Mononuclear cell (primary cell): ENCODE measurements around the gene GSPT1. TPM values are rescaled to one million over a fixed set of nuclear protein-coding genes. Genes with fewer than 3 reads are reported as not detected.
"Not testable (repeated sequence)": the region's sequence is repeated elsewhere in the genome, so short reads cannot be mapped to it uniquely, and the experiment has no call there.

Experiments
- H3K27me3 ChIP-seq: 2 replicates; pipeline ENCODE4 v1.6.0; 2011; ENCODE audit warnings: low read length, control low read depth; ENCODE audit not compliant: insufficient read depth
- H3K4me1 ChIP-seq: 2 replicates; pipeline ENCODE4 v1.5.1; 2011; ENCODE audit warnings: mild to moderate bottlenecking, low read length, control low read depth; ENCODE audit not compliant: insufficient read depth
- H3K4me3 ChIP-seq: 2 replicates; pipeline ENCODE4 v1.5.1; 2011; ENCODE audit warnings: mild to moderate bottlenecking, low read length, moderate library complexity
- H3K9me3 ChIP-seq: 2 replicates; pipeline ENCODE4 v1.5.1; 2011; ENCODE audit warnings: low read depth, mild to moderate bottlenecking, control low read depth, low read length
- total RNA-seq: library from RNA; depleted of rRNA; stranded (reverse); fragments of >200 nt; gene quantifications from one replicate; pipeline ENCODE4 v1.2.3, GENCODE V29; 2012

The GSPT1 gene
- 117 TPM for total RNA-seq

- Histone ChIP-seq H3K4me3 (peak within 1 kb of the TSS; percentile 70), H3K9me3 (no peaks in the 10 kb centered on the region), H3K4me1 (peaks cover 31% of the 10 kb centered on the region)
These were observed at the start of gene GSPT1 for GRCh38 chr16:11915644-11916523. TSS of gene GSPT1 (minus strand) at chr16:11915956. CDS start at chr16:11915720, 236 bp downstream.

GRCh38 chr16:11964761-11965551 lies 49.2 kb upstream of the GSPT1 start, which contains the start of gene TNFRSF17:
TSS of gene TNFRSF17 (plus strand) at chr16:11965210. CDS start at chr16:11965325, 115 bp downstream.
- no peaks in the 10 kb centered on the region for H3K27me3 ChIP-seq
- no peaks in the 10 kb centered on the region for H3K9me3 ChIP-seq
- no peak within 1 kb of the TSS for H3K4me3 ChIP-seq
- H3K4me1 ChIP-seq: peaks cover 32% of the 10 kb centered on the region

More at GRCh38 chr16:11915644-11916523, at the start of gene GSPT1:
- no peaks in the 10 kb centered on the region for H3K27me3 ChIP-seq

- H3K4me3 ChIP-seq: no peak overlapping the region
- no peaks in the 10 kb centered on the region for H3K9me3 ChIP-seq
- no peaks in the 10 kb centered on the region for H3K27me3 ChIP-seq
- peaks cover 35% of the 10 kb centered on the region for H3K4me1 ChIP-seq
These were observed 48.0 kb upstream of the GSPT1 start for GRCh38 chr16:11963706-11964105.

GRCh38 chr16:11962978-11963377 lies 47.2 kb upstream of the GSPT1 start:
- H3K9me3 ChIP-seq, H3K27me3 ChIP-seq, H3K4me3 ChIP-seq: not testable (repeated sequence)
- H3K4me1 ChIP-seq: peaks cover 36% of the 10 kb centered on the region

- peaks cover 33% of the 10 kb centered on the region for H3K4me1 ChIP-seq
- H3K4me3 ChIP-seq, H3K9me3 ChIP-seq, H3K27me3 ChIP-seq: not testable (repeated sequence)
These were observed 46.7 kb upstream of the GSPT1 start for GRCh38 chr16:11962457-11962856.

GRCh38 chr16:11957591-11958395 lies 42.0 kb upstream of the GSPT1 start:
- Histone ChIP-seq H3K4me1 (peaks cover 9% of the 10 kb centered on the region), H3K4me3 (no peak overlapping the region), H3K9me3 (no peaks in the 10 kb centered on the region), H3K27me3 (no peaks in the 10 kb centered on the region)

GRCh38 chr16:11956558-11956957 lies 40.8 kb upstream of the GSPT1 start:
- Histone ChIP-seq H3K4me1 (peaks cover 4% of the 10 kb centered on the region), H3K4me3 (no peak overlapping the region), H3K9me3 (no peaks in the 10 kb centered on the region), H3K27me3 (no peaks in the 10 kb centered on the region)

- H3K4me3 ChIP-seq: no peak overlapping the region
These were observed 40.0 kb upstream of the GSPT1 start for GRCh38 chr16:11955713-11956123.

GRCh38 chr16:11953576-11953975 lies 37.8 kb upstream of the GSPT1 start:
- H3K9me3 ChIP-seq, H3K27me3 ChIP-seq, H3K4me3 ChIP-seq, H3K4me1 ChIP-seq: not testable (repeated sequence)

More at GRCh38 chr16:11955713-11956123, 40.0 kb upstream of the GSPT1 start:
- no peaks in the 10 kb centered on the region for H3K9me3 ChIP-seq
- peaks cover 4% of the 10 kb centered on the region for H3K4me1 ChIP-seq
- no peaks in the 10 kb centered on the region for H3K27me3 ChIP-seq

GRCh38 chr16:11950388-11950787 lies 34.6 kb upstream of the GSPT1 start:
- Histone ChIP-seq H3K4me3 (no peak overlapping the region), H3K9me3 (no peaks in the 10 kb centered on the region), H3K4me1 (no peaks in the 10 kb centered on the region), H3K27me3 (no peaks in the 10 kb centered on the region)

- Histone ChIP-seq H3K27me3 (no peaks in the 10 kb centered on the region), H3K4me1 (no peaks in the 10 kb centered on the region), H3K4me3 (no peak overlapping the region), H3K9me3 (no peaks in the 10 kb centered on the region)
These were observed 33.8 kb upstream of the GSPT1 start for GRCh38 chr16:11949527-11949926.

- Histone ChIP-seq H3K4me3 (no peak overlapping the region), H3K9me3 (no peaks in the 10 kb centered on the region), H3K27me3 (no peaks in the 10 kb centered on the region), H3K4me1 (no peaks in the 10 kb centered on the region)
These were observed 33.1 kb upstream of the GSPT1 start for GRCh38 chr16:11948819-11949218.

- H3K9me3 ChIP-seq: no peaks in the 10 kb centered on the region
These were observed 30.7 kb upstream of the GSPT1 start for GRCh38 chr16:11946433-11946832.

GRCh38 chr16:11941945-11942344 lies 26.2 kb upstream of the GSPT1 start, which contains the start of gene NPIPB2:
TSS of gene NPIPB2 (minus strand) at chr16:11942045. CDS start at chr16:11942045, 0 bp downstream.
- H3K27me3 ChIP-seq, H3K4me1 ChIP-seq, H3K4me3 ChIP-seq, H3K9me3 ChIP-seq: not testable (repeated sequence)

More at GRCh38 chr16:11946433-11946832, 30.7 kb upstream of the GSPT1 start:
- Histone ChIP-seq H3K27me3 (no peaks in the 10 kb centered on the region), H3K4me1 (no peaks in the 10 kb centered on the region), H3K4me3 (no peak overlapping the region)
